GM23338 (cell line): Measurements from ENCODE around the gene DPYSL3. TPM values are rescaled to one million over a fixed set of nuclear protein-coding genes. Genes with fewer than 3 reads are reported as not detected.
"Not testable (repeated sequence)": the region's sequence is repeated elsewhere in the genome, so short reads cannot be mapped to it uniquely, and the experiment has no call there.

ENCODE experiments used
- ATAC-seq: fragments of 200-7000 bp; cut with Tn5 transposase; 3 replicates; pipeline ENCODE4 v1.9.1; 2020
- DNase-seq: peaks from one replicate; pipeline ENCODE4 v3.0.0-alpha.2; 2015; ENCODE audit warnings: low spot score
- H2AFZ ChIP-seq: fragments of 200-600 bp; sonication (generic); 2 replicates; pipeline ENCODE4 v1.8.0; 2016; ENCODE audit warnings: antibody characterized with exemption, mild to moderate bottlenecking, moderate library complexity
- H3F3A ChIP-seq: fragments of 200-600 bp; sonication (generic); replicated peaks from 2 replicates; pipeline ENCODE4 v1.8.0; 2017; ENCODE audit warnings: antibody characterized with exemption, mixed run types, low read depth
- H3K27ac ChIP-seq: fragments of 200-600 bp; sonication (generic); 2 replicates; pipeline ENCODE4 v1.6.1; 2016; ENCODE audit warnings: low read depth
- H3K27me3 ChIP-seq: fragments of 200-600 bp; sonication (generic); 2 replicates; pipeline ENCODE4 v1.8.0; 2016; ENCODE audit warnings: mild to moderate bottlenecking, mixed run types, moderate library complexity; ENCODE audit not compliant: insufficient read depth
- H3K36me3 ChIP-seq: fragments of 200-600 bp; sonication (generic); 2 replicates; pipeline ENCODE4 v1.8.0; 2016; ENCODE audit warnings: mild to moderate bottlenecking; ENCODE audit not compliant: insufficient read depth
- H3K4me1 ChIP-seq: fragments of 200-600 bp; sonication (generic); 2 replicates; pipeline ENCODE4 v1.8.0; 2016; ENCODE audit warnings: mild to moderate bottlenecking, moderate library complexity; ENCODE audit not compliant: insufficient read depth
- H3K4me2 ChIP-seq: fragments of 200-600 bp; sonication (generic); 2 replicates; pipeline ENCODE4 v1.7.1; 2017; ENCODE audit warnings: mixed run types
- H3K4me3 ChIP-seq: fragments of 200-600 bp; sonication (generic); 2 replicates; pipeline ENCODE4 v1.6.1; 2016; ENCODE audit warnings: mixed run types
- H3K79me2 ChIP-seq: fragments of 200-600 bp; sonication (generic); replicated peaks from 2 replicates; pipeline ENCODE4 v1.8.0; 2017; ENCODE audit warnings: mild to moderate bottlenecking; ENCODE audit not compliant: insufficient read depth
- H3K9me2 ChIP-seq: fragments of 200-600 bp; sonication (generic); 2 replicates; pipeline ENCODE4 v1.8.0; 2017; ENCODE audit not compliant: insufficient read depth
- H4K20me1 ChIP-seq: fragments of 200-600 bp; sonication (generic); replicated peaks from 2 replicates; pipeline ENCODE4 v1.8.0; 2017; ENCODE audit warnings: mild to moderate bottlenecking; ENCODE audit not compliant: insufficient read depth
- H3K27ac Mint-ChIP-seq: 2 replicates; pipeline ENCODE4 v1.8.0; 2020; ENCODE audit warnings: inconsistent platforms, mild to moderate bottlenecking, moderate library complexity, mixed read lengths
- H3K27me3 Mint-ChIP-seq: 3 replicates; pipeline ENCODE4 v1.8.0; 2022; ENCODE audit warnings: low read depth, mild to moderate bottlenecking, moderate library complexity, mixed read lengths, inconsistent platforms; ENCODE audit not compliant: insufficient read depth, poor library complexity
- H3K36me3 Mint-ChIP-seq: 3 replicates; pipeline ENCODE4 v1.8.0; 2021; ENCODE audit warnings: low read depth, mild to moderate bottlenecking, inconsistent platforms, moderate library complexity, mixed read lengths
- H3K4me1 Mint-ChIP-seq: 3 replicates; pipeline ENCODE4 v1.8.0; 2020; ENCODE audit warnings: mild to moderate bottlenecking, inconsistent platforms, mixed read lengths
- H3K4me3 Mint-ChIP-seq: 3 replicates; pipeline ENCODE4 v1.8.0; 2021; ENCODE audit warnings: moderate library complexity, mild to moderate bottlenecking, inconsistent platforms, mixed read lengths
- H3K9me3 Mint-ChIP-seq: 3 replicates; pipeline ENCODE4 v1.8.0; 2020; ENCODE audit warnings: moderate library complexity, mild to moderate bottlenecking, inconsistent platforms, mixed read lengths
- CREB1 ChIP-seq: fragments of 250-450 bp; sonication (Bioruptor Pico); IDR thresholded peaks from 2 replicates; pipeline ENCODE4 v1.5.0; 2020; ENCODE audit warnings: low read depth, mild to moderate bottlenecking, moderate library complexity
- EZH2 ChIP-seq: fragments of 200-600 bp; sonication (generic); IDR thresholded peaks from one replicate; pipeline ENCODE4 v1.8.0; 2017; ENCODE audit warnings: antibody characterized with exemption, mild to moderate bottlenecking, low read depth; ENCODE audit not compliant: unreplicated experiment
- EZH2phosphoT487 ChIP-seq: fragments of 200-600 bp; sonication (generic); IDR thresholded peaks from one replicate; pipeline ENCODE4 v1.8.1; 2018; ENCODE audit warnings: antibody characterized with exemption; ENCODE audit not compliant: unreplicated experiment
- JUNB ChIP-seq: IDR thresholded peaks from one replicate; pipeline ENCODE4 v1.6.1; 2016; ENCODE audit warnings: antibody characterized with exemption; ENCODE audit not compliant: unreplicated experiment
- NANOG ChIP-seq: IDR thresholded peaks from 2 replicates; pipeline ENCODE4 v1.6.1; 2016; ENCODE audit warnings: antibody characterized with exemption, borderline replicate concordance
- POLR2AphosphoS5 ChIP-seq: IDR thresholded peaks from 2 replicates; pipeline ENCODE4 v1.6.1; 2016; ENCODE audit warnings: antibody characterized with exemption, low read depth
- ZNF114 ChIP-seq: fragments of 250-450 bp; sonication (Bioruptor Pico); IDR thresholded peaks from 2 replicates; pipeline ENCODE4 v1.5.0; 2020; ENCODE audit warnings: mild to moderate bottlenecking, moderate library complexity
- polyA plus RNA-seq: library from polyadenylated mRNA; unstranded; fragments of >200 nt; fragmentation: Nextera tagmentation; extraction: Ambion mirVana; gene quantifications from 2 replicates; pipeline ENCODE4 v1.2.1, GENCODE V29; 2016
- total RNA-seq: library from RNA; depleted of rRNA; stranded (reverse); fragments of >200 nt; shearing (Covaris generic); gene quantifications from 2 replicates; pipeline ENCODE4 v1.2.3, GENCODE V29; 2014
- TF ChIP-seq, protein P1 (sequence below): IDR thresholded peaks from 2 replicates; pipeline ENCODE4 v1.6.1; 2016; ENCODE audit warnings: antibody characterized with exemption
- TF ChIP-seq, protein P2 (sequence below): fragments of 250-450 bp; sonication (Bioruptor Pico); IDR thresholded peaks from 2 replicates; pipeline ENCODE4 v1.5.0; 2020; ENCODE audit warnings: mild to moderate bottlenecking, moderate library complexity

DPYSL3 gene
- total and polyA plus RNA-seq, 2 experiments from 2014 or later, result 97.6 to 455 TPM

DNA sequence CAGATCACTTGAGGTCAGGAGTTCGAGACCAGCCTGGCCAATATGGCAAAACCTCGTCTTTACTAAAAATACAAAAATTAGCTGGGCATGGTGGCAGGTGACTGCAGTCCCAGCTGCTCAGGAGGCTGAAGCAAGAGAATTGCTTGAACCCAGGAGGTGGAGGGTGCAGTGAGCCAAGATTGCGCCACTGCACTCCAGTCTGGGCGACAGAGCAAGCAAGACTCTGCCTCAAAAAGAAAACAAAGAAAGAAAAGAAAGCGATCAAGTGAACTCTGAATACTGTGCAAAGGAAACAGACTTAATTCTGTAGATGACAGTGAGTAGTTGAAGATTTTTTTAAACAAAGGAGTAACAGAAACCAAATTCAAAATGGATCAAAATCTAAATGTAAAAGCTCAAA, 43.9 kb upstream of the DPYSL3 start:
- H3F3A ChIP-seq, H3K79me2 ChIP-seq, H3K9me3 Mint-ChIP-seq, H3K27ac Mint-ChIP-seq, H3K36me3 Mint-ChIP-seq, H3K4me2 ChIP-seq, H3K4me3 Mint-ChIP-seq, H3K27me3 Mint-ChIP-seq, H4K20me1 ChIP-seq, H3K27me3 ChIP-seq, H3K9me2 ChIP-seq, H3K4me3 ChIP-seq, ATAC-seq, DNase-seq, H3K36me3 ChIP-seq, H3K27ac ChIP-seq: not testable (repeated sequence)
- Histone ChIP-seq H2AFZ (peak overlapping the region; percentile 48; the same call in 1 of the 2 replicates), H3K4me1 (peaks cover 27% of the 10 kb centered on the region)
- H3K4me1 Mint-ChIP-seq, result peaks cover 31% of the 10 kb centered on the region

DNA sequence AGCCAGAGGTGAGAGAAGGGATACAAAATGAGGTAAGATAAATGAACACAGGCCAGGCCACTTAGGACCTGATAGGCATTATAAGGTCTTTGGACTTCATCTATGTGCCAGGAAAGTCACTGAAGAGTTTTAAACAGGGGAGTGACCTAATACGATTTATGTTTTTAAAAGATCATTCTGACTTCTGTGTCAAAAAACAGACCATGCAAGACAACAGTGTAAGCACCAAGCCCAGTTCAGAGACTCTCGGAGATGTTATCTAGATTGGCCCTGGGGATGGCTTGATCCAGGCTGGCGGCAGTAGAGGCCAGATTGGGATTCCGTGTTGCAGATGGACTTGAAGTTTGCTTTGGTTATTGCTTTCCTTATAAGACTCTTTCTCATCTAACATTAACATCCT, 43.0 kb upstream of the DPYSL3 start:
- no peaks in the 10 kb centered on the region for H3K79me2 ChIP-seq
- H4K20me1 ChIP-seq, result no peaks in the 10 kb centered on the region
- peaks cover 5% of the 10 kb centered on the region for H3K27me3 Mint-ChIP-seq
- no peak overlapping the region for H3K4me3 Mint-ChIP-seq
- H3K27ac Mint-ChIP-seq, result no peak overlapping the region
- peak overlapping the region; percentile 33; the same call in 1 of the 2 replicates for H2AFZ ChIP-seq
- H3K9me2 ChIP-seq, result peaks cover 7% of the 10 kb centered on the region; the same call in 1 of the 2 replicates
- DNase-seq (no peak), ATAC-seq (no peak)
- peaks cover 3% of the 10 kb centered on the region; the same call in 1 of the 3 replicates for H3K9me3 Mint-ChIP-seq
- H3K4me1 ChIP-seq, result peaks cover 19% of the 10 kb centered on the region
- no peaks in the 10 kb centered on the region for H3F3A ChIP-seq
- H3K4me1 Mint-ChIP-seq, result peaks cover 21% of the 10 kb centered on the region
- H3K4me2 ChIP-seq, result no peak overlapping the region
- no peak overlapping the region for H3K27ac ChIP-seq
- no peak overlapping the region for H3K4me3 ChIP-seq
- TF ChIP-seq JUNB, result no peak
- no peaks in the 10 kb centered on the region for H3K36me3 ChIP-seq
- H3K36me3 Mint-ChIP-seq, result no peaks in the 10 kb centered on the region; the same call in 1 of the 3 replicates
- H3K27me3 ChIP-seq, result no peaks in the 10 kb centered on the region

DNA sequence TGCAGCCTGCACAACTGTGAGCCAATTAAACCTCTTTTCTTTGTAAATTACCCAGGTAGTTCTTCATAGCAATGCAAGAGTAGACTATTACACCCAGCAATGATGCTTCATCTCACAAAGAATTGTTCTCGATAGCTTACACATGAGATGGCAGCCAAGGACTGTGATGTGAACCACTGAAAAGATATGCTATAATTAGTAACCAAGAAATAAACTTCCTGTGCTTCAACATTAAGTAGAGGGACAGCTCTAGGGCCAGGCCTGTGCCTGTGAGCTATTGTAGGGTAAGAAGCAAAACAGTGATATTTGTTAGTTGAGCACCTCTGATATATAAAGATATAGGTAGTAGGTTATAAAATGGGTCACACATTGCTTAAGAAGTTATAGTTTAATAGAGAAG, 41.8 kb upstream of the DPYSL3 start:
- Mint-ChIP-seq H3K27me3 (peaks cover 1% of the 10 kb centered on the region), H3K36me3 (no peaks in the 10 kb centered on the region; the same call in 1 of the 3 replicates), H3K9me3 (peaks cover 3% of the 10 kb centered on the region; the same call in 1 of the 3 replicates), H3K4me1 (peaks cover 17% of the 10 kb centered on the region), H3K27ac (0 out of 2 replicates have a peak overlapping the region, but pooled peaks have one; percentile 3), H3K4me3 (no peak overlapping the region)
- peaks cover 7% of the 10 kb centered on the region; the same call in 1 of the 2 replicates for H3K9me2 ChIP-seq
- H4K20me1 ChIP-seq, result no peaks in the 10 kb centered on the region
- no peak overlapping the region for H3K4me3 ChIP-seq
- ATAC-seq, result no peak
- H3F3A ChIP-seq, result no peaks in the 10 kb centered on the region
- no peaks in the 10 kb centered on the region for H3K27me3 ChIP-seq
- H3K36me3 ChIP-seq, result no peaks in the 10 kb centered on the region
- H3K4me2 ChIP-seq, result no peak overlapping the region
- H3K27ac ChIP-seq, result no peak overlapping the region
- no peak for DNase-seq
- peak overlapping the region; percentile 81; the same call in 1 of the 2 replicates for H2AFZ ChIP-seq
- H3K79me2 ChIP-seq, result no peaks in the 10 kb centered on the region
- H3K4me1 ChIP-seq, result peaks cover 9% of the 10 kb centered on the region; the same call in 1 of the 2 replicates
- no peak for TF ChIP-seq EZH2phosphoT487
- TF ChIP-seq, protein P1, sequence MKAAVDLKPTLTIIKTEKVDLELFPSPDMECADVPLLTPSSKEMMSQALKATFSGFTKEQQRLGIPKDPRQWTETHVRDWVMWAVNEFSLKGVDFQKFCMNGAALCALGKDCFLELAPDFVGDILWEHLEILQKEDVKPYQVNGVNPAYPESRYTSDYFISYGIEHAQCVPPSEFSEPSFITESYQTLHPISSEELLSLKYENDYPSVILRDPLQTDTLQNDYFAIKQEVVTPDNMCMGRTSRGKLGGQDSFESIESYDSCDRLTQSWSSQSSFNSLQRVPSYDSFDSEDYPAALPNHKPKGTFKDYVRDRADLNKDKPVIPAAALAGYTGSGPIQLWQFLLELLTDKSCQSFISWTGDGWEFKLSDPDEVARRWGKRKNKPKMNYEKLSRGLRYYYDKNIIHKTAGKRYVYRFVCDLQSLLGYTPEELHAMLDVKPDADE, result no peak
- no peak for TF ChIP-seq POLR2AphosphoS5
- no peak for TF ChIP-seq JUNB
- TF ChIP-seq EZH2, result no peak
- no peak for TF ChIP-seq ZNF114
- no peak for TF ChIP-seq CREB1
- TF ChIP-seq, protein P2, sequence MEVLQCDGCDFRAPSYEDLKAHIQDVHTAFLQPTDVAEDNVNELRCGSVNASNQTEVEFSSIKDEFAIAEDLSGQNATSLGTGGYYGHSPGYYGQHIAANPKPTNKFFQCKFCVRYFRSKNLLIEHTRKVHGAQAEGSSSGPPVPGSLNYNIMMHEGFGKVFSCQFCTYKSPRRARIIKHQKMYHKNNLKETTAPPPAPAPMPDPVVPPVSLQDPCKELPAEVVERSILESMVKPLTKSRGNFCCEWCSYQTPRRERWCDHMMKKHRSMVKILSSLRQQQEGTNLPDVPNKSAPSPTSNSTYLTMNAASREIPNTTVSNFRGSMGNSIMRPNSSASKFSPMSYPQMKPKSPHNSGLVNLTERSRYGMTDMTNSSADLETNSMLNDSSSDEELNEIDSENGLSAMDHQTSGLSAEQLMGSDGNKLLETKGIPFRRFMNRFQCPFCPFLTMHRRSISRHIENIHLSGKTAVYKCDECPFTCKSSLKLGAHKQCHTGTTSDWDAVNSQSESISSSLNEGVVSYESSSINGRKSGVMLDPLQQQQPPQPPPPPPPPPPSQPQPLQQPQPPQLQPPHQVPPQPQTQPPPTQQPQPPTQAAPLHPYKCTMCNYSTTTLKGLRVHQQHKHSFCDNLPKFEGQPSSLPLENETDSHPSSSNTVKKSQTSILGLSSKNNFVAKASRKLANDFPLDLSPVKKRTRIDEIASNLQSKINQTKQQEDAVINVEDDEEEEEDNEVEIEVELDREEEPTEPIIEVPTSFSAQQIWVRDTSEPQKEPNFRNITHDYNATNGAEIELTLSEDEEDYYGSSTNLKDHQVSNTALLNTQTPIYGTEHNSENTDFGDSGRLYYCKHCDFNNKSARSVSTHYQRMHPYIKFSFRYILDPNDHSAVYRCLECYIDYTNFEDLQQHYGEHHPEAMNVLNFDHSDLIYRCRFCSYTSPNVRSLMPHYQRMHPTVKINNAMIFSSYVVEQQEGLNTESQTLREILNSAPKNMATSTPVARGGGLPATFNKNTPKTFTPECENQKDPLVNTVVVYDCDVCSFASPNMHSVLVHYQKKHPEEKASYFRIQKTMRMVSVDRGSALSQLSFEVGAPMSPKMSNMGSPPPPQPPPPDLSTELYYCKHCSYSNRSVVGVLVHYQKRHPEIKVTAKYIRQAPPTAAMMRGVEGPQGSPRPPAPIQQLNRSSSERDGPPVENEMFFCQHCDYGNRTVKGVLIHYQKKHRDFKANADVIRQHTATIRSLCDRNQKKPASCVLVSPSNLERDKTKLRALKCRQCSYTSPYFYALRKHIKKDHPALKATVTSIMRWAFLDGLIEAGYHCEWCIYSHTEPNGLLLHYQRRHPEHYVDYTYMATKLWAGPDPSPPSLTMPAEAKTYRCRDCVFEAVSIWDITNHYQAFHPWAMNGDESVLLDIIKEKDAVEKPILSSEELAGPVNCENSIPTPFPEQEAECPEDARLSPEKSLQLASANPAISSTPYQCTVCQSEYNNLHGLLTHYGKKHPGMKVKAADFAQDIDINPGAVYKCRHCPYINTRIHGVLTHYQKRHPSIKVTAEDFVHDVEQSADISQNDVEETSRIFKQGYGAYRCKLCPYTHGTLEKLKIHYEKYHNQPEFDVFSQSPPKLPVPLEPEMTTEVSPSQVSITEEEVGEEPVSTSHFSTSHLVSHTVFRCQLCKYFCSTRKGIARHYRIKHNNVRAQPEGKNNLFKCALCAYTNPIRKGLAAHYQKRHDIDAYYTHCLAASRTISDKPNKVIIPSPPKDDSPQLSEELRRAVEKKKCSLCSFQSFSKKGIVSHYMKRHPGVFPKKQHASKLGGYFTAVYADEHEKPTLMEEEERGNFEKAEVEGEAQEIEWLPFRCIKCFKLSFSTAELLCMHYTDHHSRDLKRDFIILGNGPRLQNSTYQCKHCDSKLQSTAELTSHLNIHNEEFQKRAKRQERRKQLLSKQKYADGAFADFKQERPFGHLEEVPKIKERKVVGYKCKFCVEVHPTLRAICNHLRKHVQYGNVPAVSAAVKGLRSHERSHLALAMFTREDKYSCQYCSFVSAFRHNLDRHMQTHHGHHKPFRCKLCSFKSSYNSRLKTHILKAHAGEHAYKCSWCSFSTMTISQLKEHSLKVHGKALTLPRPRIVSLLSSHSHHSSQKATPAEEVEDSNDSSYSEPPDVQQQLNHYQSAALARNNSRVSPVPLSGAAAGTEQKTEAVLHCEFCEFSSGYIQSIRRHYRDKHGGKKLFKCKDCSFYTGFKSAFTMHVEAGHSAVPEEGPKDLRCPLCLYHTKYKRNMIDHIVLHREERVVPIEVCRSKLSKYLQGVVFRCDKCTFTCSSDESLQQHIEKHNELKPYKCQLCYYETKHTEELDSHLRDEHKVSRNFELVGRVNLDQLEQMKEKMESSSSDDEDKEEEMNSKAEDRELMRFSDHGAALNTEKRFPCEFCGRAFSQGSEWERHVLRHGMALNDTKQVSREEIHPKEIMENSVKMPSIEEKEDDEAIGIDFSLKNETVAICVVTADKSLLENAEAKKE (CRISPR knock-in tag), result no peak
- no peak for TF ChIP-seq NANOG
